Measurements from ENCODE around the gene HNRNPAB. TPM values are rescaled to one million over a fixed set of nuclear protein-coding genes. Genes with fewer than 3 reads are reported as not detected.

Gene HNRNPAB
- total and polyA plus RNA-seq, 9 of the 15 experiments (the other 6 are each of a cell fraction or from before 2014, with no cell fraction given), result 34.6 to 425 (median 236) TPM

GRCh38 chr5:178244576-178244975 lies 40.2 kb downstream of the HNRNPAB start:
- Histone ChIP-seq H3K4me3 (no peak overlapping the region), H3K4me2 (ENCODE audit: insufficient read depth, low read length) (no peak overlapping the region), H3K27me3 (ENCODE audit: control insufficient read depth in 2 of 2, insufficient read depth in 2 of 2, low read length in 2 of 2) (peaks cover 11 to 48% of the 10 kb centered on the region in 2 experiments; a peak in 4 of 5 replicates), H3K9ac (ENCODE audit: insufficient read depth in 1 of 2, low read depth in 2 of 2, low read length in 2 of 2) (no peak overlapping the region), H3K27ac (ENCODE audit: extremely low read depth, low read depth, low read length) (no peak overlapping the region), H2AFZ (ENCODE audit: low read depth, low read length) (no peak overlapping the region), H3K79me2 (ENCODE audit: control insufficient read depth, insufficient read depth, low read length) (no peaks in the 10 kb centered on the region), H3K4me1 (replicated peaks in 1 of 2; ENCODE audit: control insufficient read depth in 2 of 2, insufficient read depth in 2 of 2, low read length in 2 of 2) (peaks cover 0 to 20% of the 10 kb centered on the region in 2 experiments; a peak in 2 of 5 replicates), H3K9me1 (ENCODE audit: control insufficient read depth, insufficient read depth, low read length) (no peaks in the 10 kb centered on the region), H3K36me3 (ENCODE audit: control insufficient read depth, insufficient read depth, low read length) (no peaks in the 10 kb centered on the region), H3K9me3 (replicated peaks; ENCODE audit: control insufficient read depth, insufficient read depth, low read depth, low read length) (no peaks in the 10 kb centered on the region), H4K20me1 (replicated peaks; ENCODE audit: control insufficient read depth, insufficient read depth, low read length) (no peaks in the 10 kb centered on the region; the same call in 1 of the 2 replicates)
- ChIA-PET CTCF (ENCODE audit: low intra/inter-chr PET ratio) (no interaction called here), POLR2A (interaction anchor here (1.1 kb wide), 1 partner anchor 8 kb away, joined by 3 read pairs; no protein-coding TSS in a partner anchor)
- BruUV-seq (replicated peaks), result no TSS peak
- in situ Hi-C loops (cut with MboI) (no loop called here), intact Hi-C loops (cut with micrococcal nuclease) (no loop called here)
- no peak for DNase-seq (ENCODE audit: extremely low read depth in 1 of 4, low spot score in 3 of 4)
- no peak for FAIRE-seq
- 6% methylated on average over 2 of the region's 2 CpGs for WGBS (ENCODE audit: insufficient coverage, low coverage, missing lambda C conversion rate)
- ATAC-seq, result no peak
- no peak for TF ChIP-seq CBX8 (IDR thresholded peaks at IDR 0.05; ENCODE audit: borderline replicate concordance, extremely low read depth, low read depth, low read length, poor library complexity, severe bottlenecking)
- TF ChIP-seq TCF3 (CRISPR knock-in tag; IDR thresholded peaks at IDR 0.05), result no peak
- TF ChIP-seq FOXK2 (conservative IDR thresholded peaks at IDR 0.05 in 1 of 2, IDR thresholded peaks at IDR 0.05 in 1 of 2; ENCODE audit: low read depth in 2 of 2), result no peak
- no peak for TF ChIP-seq ZFP36 (IDR thresholded peaks at IDR 0.05; ENCODE audit: low read depth, low read length, partially characterized antibody)

GRCh38 chr5:178245389-178245788 lies 41.1 kb downstream of the HNRNPAB start:
- in situ Hi-C loops (cut with MboI), result no loop called here
- no peak overlapping the region for H2AFZ ChIP-seq (ENCODE audit: low read depth, low read length)
- no peaks in the 10 kb centered on the region for H3K9me1 ChIP-seq (ENCODE audit: control insufficient read depth, insufficient read depth, low read length)
- no peaks in the 10 kb centered on the region for H3K9me3 ChIP-seq (replicated peaks; ENCODE audit: control insufficient read depth, insufficient read depth, low read depth, low read length)
- BruUV-seq (replicated peaks), result no TSS peak
- peaks cover 14 to 56% of the 10 kb centered on the region in 2 experiments; a peak in 4 of 5 replicates for H3K27me3 ChIP-seq (ENCODE audit: control insufficient read depth in 2 of 2, insufficient read depth in 2 of 2, low read length in 2 of 2)
- no peaks in the 10 kb centered on the region for H3K36me3 ChIP-seq (ENCODE audit: control insufficient read depth, insufficient read depth, low read length)
- POLR2A ChIA-PET, result no interaction called here
- ATAC-seq, result no peak
- H3K9ac ChIP-seq (ENCODE audit: insufficient read depth in 1 of 2, low read depth in 2 of 2, low read length in 2 of 2), result no peak overlapping the region
- peaks cover 0 to 16% of the 10 kb centered on the region in 2 experiments; a peak in 2 of 5 replicates for H3K4me1 ChIP-seq (replicated peaks in 1 of 2; ENCODE audit: control insufficient read depth in 2 of 2, insufficient read depth in 2 of 2, low read length in 2 of 2)
- no peaks in the 10 kb centered on the region; the same call in 1 of the 2 replicates for H4K20me1 ChIP-seq (replicated peaks; ENCODE audit: control insufficient read depth, insufficient read depth, low read length)
- intact Hi-C loops (cut with micrococcal nuclease), result no loop called here
- no peak overlapping the region for H3K4me3 ChIP-seq
- H3K27ac ChIP-seq (ENCODE audit: extremely low read depth, low read depth, low read length), result no peak overlapping the region
- CTCF ChIA-PET (ENCODE audit: low intra/inter-chr PET ratio), result no interaction called here
- H3K4me2 ChIP-seq (ENCODE audit: insufficient read depth, low read length), result no peak overlapping the region
- FAIRE-seq, result no peak
- WGBS (ENCODE audit: insufficient coverage, low coverage, missing lambda C conversion rate), result 3% methylated on average over 2 of the region's 2 CpGs
- H3K79me2 ChIP-seq (ENCODE audit: control insufficient read depth, insufficient read depth, low read length), result no peaks in the 10 kb centered on the region
- no peak for DNase-seq (ENCODE audit: extremely low read depth in 1 of 4, low spot score in 3 of 4)
- TF ChIP-seq DPF2 (IDR thresholded peaks at IDR 0.05) (no peak), RAD51 (IDR thresholded peaks at IDR 0.05; ENCODE audit: borderline replicate concordance, low read depth) (no peak), HDAC6 (IDR thresholded peaks at IDR 0.05; ENCODE audit: low read depth, low read length) (no peak), DMBX1 (CRISPR knock-in tag; IDR thresholded peaks at IDR 0.05; ENCODE audit: borderline replicate concordance) (no peak), ZSCAN29 (IDR thresholded peaks at IDR 0.05) (no peak), ZBTB5 (IDR thresholded peaks at IDR 0.05) (no peak), TSHZ1 (CRISPR knock-in tag; IDR thresholded peaks at IDR 0.05) (no peak)

Measured in K562 (cell line).